ENCODE measurements around the gene DNAI2.

DNA sequence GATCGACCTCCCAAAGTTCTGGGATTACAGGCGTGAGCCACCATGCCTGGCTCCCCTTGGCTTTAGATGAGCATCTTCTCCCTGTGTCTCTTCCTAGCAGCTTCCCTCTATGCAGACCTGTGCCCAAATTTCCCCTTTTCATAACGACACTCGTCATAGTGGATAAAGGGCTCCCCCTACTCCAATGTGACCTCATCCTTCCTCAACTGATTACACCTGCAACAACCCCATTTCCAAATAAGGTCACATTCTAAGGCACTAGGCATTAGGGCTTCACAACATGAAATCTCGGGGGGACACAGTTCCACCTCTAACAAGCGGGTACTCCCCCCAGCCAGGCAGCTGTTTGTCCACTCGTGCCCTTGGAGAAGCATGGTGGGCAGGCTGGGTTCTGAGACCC lies 62.3 kb downstream of the DNAI2 start:
- TF ChIP-seq POLR2A (IDR thresholded peaks at IDR 0.05; ENCODE audit: low read depth, low read length) (no peak), POLR2AphosphoS5 (IDR thresholded peaks at IDR 0.05; ENCODE audit: low read depth, low read length) (no peak), TAF1 (IDR thresholded peaks at IDR 0.05; ENCODE audit: borderline replicate concordance, low read depth, low read length) (no peak)
